Mesendoderm (in vitro differentiated cells): ENCODE results near the gene IMMP2L.

Source experiments
- DNase-seq: peaks from one replicate; pipeline ENCODE4 v3.0.0; 2013
- H2AK5ac ChIP-seq: 2 replicates; pipeline ENCODE4 v1.6.1; 2013; ENCODE audit warnings: low read length, inconsistent platforms
- H2BK120ac ChIP-seq: 2 replicates; pipeline ENCODE4 v1.6.1; 2013; ENCODE audit warnings: low read depth, mild to moderate bottlenecking, low read length, moderate library complexity, mixed read lengths
- H2BK15ac ChIP-seq: replicated peaks from 2 replicates; pipeline ENCODE4 v1.6.1; 2013; ENCODE audit warnings: low read depth, mild to moderate bottlenecking, moderate library complexity
- H2BK5ac ChIP-seq: 2 replicates; pipeline ENCODE4 v1.6.1; 2013; ENCODE audit warnings: low read length, inconsistent platforms
- H3K18ac ChIP-seq: 2 replicates; pipeline ENCODE4 v1.6.1; 2013; ENCODE audit warnings: mild to moderate bottlenecking, low read length, mixed read lengths
- H3K23ac ChIP-seq: one replicate; pipeline ENCODE4 v1.6.1; 2013; ENCODE audit warnings: low read length
- H3K27ac ChIP-seq: 2 replicates; pipeline ENCODE4 v1.5.1; 2013; ENCODE audit warnings: low read depth, mild to moderate bottlenecking, inconsistent platforms, low read length, moderate library complexity
- H3K27me3 ChIP-seq: 2 replicates; pipeline ENCODE4 v1.6.1; 2013; ENCODE audit warnings: low read length, control low read depth, mild to moderate bottlenecking, inconsistent platforms; ENCODE audit not compliant: insufficient read depth, poor library complexity
- H3K36me3 ChIP-seq: 2 replicates; pipeline ENCODE4 v1.6.1; 2013; ENCODE audit warnings: low read length, inconsistent platforms; ENCODE audit not compliant: control insufficient read depth, insufficient read depth
- H3K4ac ChIP-seq: one replicate; pipeline ENCODE4 v1.6.1; 2013; ENCODE audit warnings: low read depth, mild to moderate bottlenecking, low read length, moderate library complexity
- H3K4me1 ChIP-seq: 2 replicates; pipeline ENCODE4 v1.6.1; 2013; ENCODE audit warnings: low read depth, low read length, inconsistent platforms; ENCODE audit not compliant: control insufficient read depth
- H3K4me2 ChIP-seq: 2 replicates; pipeline ENCODE4 v1.6.1; 2013; ENCODE audit warnings: low read length
- H3K4me3 ChIP-seq: 2 replicates; pipeline ENCODE4 v1.5.1; 2013; ENCODE audit warnings: mild to moderate bottlenecking, low read length
- H3K56ac ChIP-seq: one replicate; pipeline ENCODE4 v1.6.1; 2013; ENCODE audit warnings: low read length
- H3K79me1 ChIP-seq: 2 replicates; pipeline ENCODE4 v1.6.1; 2013; ENCODE audit warnings: low read length, inconsistent platforms
- H3K79me2 ChIP-seq: 2 replicates; pipeline ENCODE4 v1.6.1; 2013; ENCODE audit warnings: mild to moderate bottlenecking, low read length; ENCODE audit not compliant: control insufficient read depth, insufficient read depth
- H3K9ac ChIP-seq: 2 replicates; pipeline ENCODE4 v1.6.1; 2013; ENCODE audit warnings: low read length, inconsistent platforms
- H4K5ac ChIP-seq: one replicate; pipeline ENCODE4 v1.6.1; 2013; ENCODE audit warnings: low read length
- H4K8ac ChIP-seq: one replicate; pipeline ENCODE4 v1.6.1; 2013; ENCODE audit warnings: low read depth, mild to moderate bottlenecking, control low read depth, low read length, moderate library complexity
- WGBS: extraction: QIAGEN DNeasy Blood & Tissue Kit; methylation state at CpG from one replicate; pipeline ENCODE4 v1.1.7; 2013; ENCODE audit warnings: low lambda C conversion rate, missing lambda C conversion rate; ENCODE audit not compliant: insufficient coverage; ENCODE audit errors: extremely low coverage; 5-methylcytosine and 5-hydroxymethylcytosine counted together

The IMMP2L gene

DNA sequence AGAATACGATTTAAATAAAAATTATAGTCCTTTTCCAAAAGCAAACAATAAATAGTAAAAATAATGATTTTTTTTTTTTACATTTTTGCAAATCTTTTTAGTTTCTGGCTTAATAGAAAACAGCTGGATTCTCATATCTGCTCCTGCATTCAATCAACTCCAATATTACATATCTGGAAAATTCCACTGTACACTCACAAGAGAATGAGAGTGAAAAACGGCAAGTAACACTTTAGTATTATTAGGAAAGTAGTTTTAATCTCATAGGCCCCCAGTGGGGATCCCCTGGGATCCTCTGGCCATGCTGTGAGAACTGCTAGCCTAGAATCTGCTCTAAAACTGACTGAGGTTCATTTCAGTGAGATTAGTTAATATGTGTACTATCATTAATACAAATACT is 599.9 kb downstream of the IMMP2L start:
- no peak overlapping the region for H3K9ac ChIP-seq
- no peak overlapping the region for H3K4ac ChIP-seq
- no peak overlapping the region for H2BK15ac ChIP-seq
- H2BK120ac ChIP-seq: no peak overlapping the region
- H3K18ac ChIP-seq: no peak overlapping the region
- no peak overlapping the region for H2AK5ac ChIP-seq
- H3K23ac ChIP-seq: no peak overlapping the region
- no peak overlapping the region for H4K5ac ChIP-seq
- no peak overlapping the region for H4K8ac ChIP-seq
- no peak overlapping the region for H3K56ac ChIP-seq
- no peak overlapping the region for H3K4me3 ChIP-seq
- H2BK5ac ChIP-seq: no peak overlapping the region
- H3K27ac ChIP-seq: no peak overlapping the region
- no peaks in the 10 kb centered on the region for H3K79me2 ChIP-seq
- WGBS: 100% methylated on average over 1 of the region's 2 CpGs
- no peak overlapping the region for H3K4me2 ChIP-seq
- no peaks in the 10 kb centered on the region for H3K36me3 ChIP-seq
- H3K79me1 ChIP-seq: no peaks in the 10 kb centered on the region
- no peaks in the 10 kb centered on the region for H3K4me1 ChIP-seq
- no peaks in the 10 kb centered on the region for H3K27me3 ChIP-seq
- no peak for DNase-seq

DNA sequence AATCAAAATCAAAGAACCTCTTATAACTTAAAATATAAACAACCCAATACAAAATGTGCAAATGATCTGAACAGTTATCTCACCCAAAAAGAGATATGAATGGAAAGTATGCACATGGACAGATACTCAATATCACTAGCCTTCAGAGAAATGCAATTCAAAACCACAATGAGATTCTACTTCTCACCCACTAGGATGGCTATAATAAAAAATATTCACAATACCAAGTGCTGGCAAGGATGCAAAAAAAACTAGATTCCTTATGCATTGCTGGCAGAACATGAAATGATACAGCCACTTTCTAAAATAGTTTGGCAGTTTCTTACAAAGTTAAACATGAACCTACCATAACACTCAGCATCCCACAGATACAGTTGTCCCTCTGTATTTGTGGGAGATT is 601.5 kb downstream of the IMMP2L start:
- Histone ChIP-seq H2BK5ac (no peak overlapping the region), H4K8ac (no peak overlapping the region), H4K5ac (no peak overlapping the region), H3K27me3 (no peaks in the 10 kb centered on the region), H3K4ac (no peak overlapping the region), H2BK15ac (no peak overlapping the region), H2BK120ac (no peak overlapping the region), H3K27ac (no peak overlapping the region), H3K36me3 (no peaks in the 10 kb centered on the region), H3K79me2 (no peaks in the 10 kb centered on the region), H3K56ac (no peak overlapping the region), H3K4me1 (no peaks in the 10 kb centered on the region), H3K4me3 (no peak overlapping the region), H3K79me1 (no peaks in the 10 kb centered on the region), H2AK5ac (no peak overlapping the region), H3K4me2 (no peak overlapping the region), H3K18ac (no peak overlapping the region), H3K23ac (no peak overlapping the region), H3K9ac (no peak overlapping the region)
- no peak for DNase-seq

DNA sequence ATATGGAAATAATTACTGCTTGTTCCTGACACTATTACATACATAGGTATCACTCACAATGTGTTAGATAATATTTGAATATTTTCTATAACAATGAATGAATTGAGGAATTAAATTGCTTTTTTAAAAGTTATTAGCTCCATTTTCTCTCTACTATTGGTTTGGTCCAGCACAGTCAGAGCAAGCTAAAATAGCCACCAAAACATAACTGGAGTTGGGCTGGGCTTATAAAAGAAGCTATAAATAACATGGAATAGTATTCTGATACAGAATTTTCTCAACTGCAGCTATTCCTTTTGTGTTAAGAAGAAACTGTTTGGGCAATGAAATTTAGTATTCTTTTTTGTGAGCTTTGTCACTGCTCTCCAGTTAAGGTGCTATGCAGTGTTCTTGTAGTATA is 614.0 kb downstream of the IMMP2L start:
- Histone ChIP-seq H2BK120ac (no peak overlapping the region), H3K56ac (no peak overlapping the region), H3K9ac (no peak overlapping the region), H3K27me3 (no peaks in the 10 kb centered on the region), H3K23ac (no peak overlapping the region), H2BK15ac (no peak overlapping the region), H2AK5ac (no peak overlapping the region), H3K79me2 (no peaks in the 10 kb centered on the region), H3K18ac (no peak overlapping the region), H3K79me1 (no peaks in the 10 kb centered on the region), H3K4ac (no peak overlapping the region), H3K27ac (no peak overlapping the region), H4K8ac (no peak overlapping the region), H3K4me1 (peaks cover 2% of the 10 kb centered on the region), H3K4me3 (no peak overlapping the region), H3K36me3 (no peaks in the 10 kb centered on the region), H2BK5ac (no peak overlapping the region), H3K4me2 (no peak overlapping the region), H4K5ac (no peak overlapping the region)
- no peak for DNase-seq

DNA sequence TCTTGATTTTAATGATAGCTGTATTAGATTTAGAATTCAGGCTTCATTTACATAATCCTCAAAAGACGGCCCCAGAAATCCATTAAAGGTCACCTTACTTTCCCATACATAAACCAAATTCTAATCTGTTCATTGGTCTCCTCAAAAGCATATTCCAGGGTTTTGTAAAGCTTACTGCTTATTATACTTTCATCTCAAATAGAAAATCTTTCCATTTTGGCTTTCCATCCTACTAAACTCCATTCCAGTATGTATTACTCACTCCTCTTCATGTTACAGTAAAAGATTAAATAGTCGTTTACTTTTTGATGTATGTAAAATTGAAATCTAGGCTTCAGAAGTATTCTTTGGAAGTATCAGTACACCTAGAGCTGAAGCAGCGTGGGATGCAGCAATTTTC is 614.9 kb downstream of the IMMP2L start:
- Histone ChIP-seq H3K4me1 (peaks cover 2% of the 10 kb centered on the region), H3K36me3 (no peaks in the 10 kb centered on the region), H2BK15ac (no peak overlapping the region), H3K56ac (no peak overlapping the region), H3K4me2 (no peak overlapping the region), H3K27me3 (no peaks in the 10 kb centered on the region), H2BK120ac (no peak overlapping the region), H3K27ac (no peak overlapping the region), H3K4me3 (no peak overlapping the region), H4K5ac (no peak overlapping the region), H3K23ac (no peak overlapping the region), H3K4ac (no peak overlapping the region), H3K9ac (no peak overlapping the region), H2AK5ac (no peak overlapping the region), H2BK5ac (no peak overlapping the region), H3K18ac (no peak overlapping the region), H3K79me1 (no peaks in the 10 kb centered on the region), H3K79me2 (no peaks in the 10 kb centered on the region), H4K8ac (no peak overlapping the region)
- no peak for DNase-seq
- WGBS: no CpG with 5 or more reads among the region's 3 CpGs

DNA sequence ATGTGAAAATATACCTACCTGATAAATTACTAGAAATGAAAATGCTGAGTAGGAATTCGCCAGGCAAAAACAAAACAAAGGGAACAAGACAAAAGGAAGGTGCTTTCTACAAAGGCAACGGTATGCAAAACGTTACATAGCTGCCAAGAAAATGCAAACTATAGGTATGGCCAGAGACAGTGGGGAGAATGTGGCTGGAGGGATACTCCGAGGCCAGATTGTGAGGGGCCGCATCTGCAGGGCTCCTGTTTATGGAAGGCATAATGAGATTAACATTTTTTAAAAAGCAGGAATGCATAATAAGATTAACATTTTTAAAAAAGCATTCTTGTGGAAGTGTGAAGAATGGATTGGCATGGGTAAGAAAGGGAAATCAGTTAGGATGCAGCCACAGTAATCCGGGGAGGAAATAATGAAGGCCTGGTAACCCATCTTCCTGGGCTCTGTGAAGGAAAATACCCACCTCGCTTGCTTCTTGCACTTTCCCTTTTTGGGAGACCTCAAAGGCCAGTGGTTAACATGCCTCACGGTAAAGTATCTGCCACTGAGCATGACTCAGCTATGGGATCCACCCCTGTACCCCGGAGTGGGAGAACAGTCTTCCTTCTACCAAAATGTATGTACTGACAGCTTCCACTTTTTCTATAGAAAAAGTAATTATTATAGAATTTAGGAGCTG is 617.2 kb downstream of the IMMP2L start:
- Histone ChIP-seq H3K18ac (peak overlapping the region; percentile 68), H3K4me2 (no peak overlapping the region), H3K27me3 (no peaks in the 10 kb centered on the region), H2BK5ac (no peak overlapping the region), H3K27ac (no peak overlapping the region), H3K23ac (no peak overlapping the region), H4K8ac (peak overlapping the region; percentile 39), H3K79me2 (no peaks in the 10 kb centered on the region), H3K9ac (no peak overlapping the region), H3K56ac (no peak overlapping the region), H3K4ac (no peak overlapping the region), H3K36me3 (no peaks in the 10 kb centered on the region), H3K79me1 (no peaks in the 10 kb centered on the region), H3K4me3 (no peak overlapping the region), H3K4me1 (peaks cover 2% of the 10 kb centered on the region), H2BK15ac (no peak overlapping the region), H2AK5ac (no peak overlapping the region), H2BK120ac (no peak overlapping the region), H4K5ac (no peak overlapping the region)
- no CpG with 5 or more reads among the region's 9 CpGs for WGBS
- DNase-seq: peak; percentile 55

DNA sequence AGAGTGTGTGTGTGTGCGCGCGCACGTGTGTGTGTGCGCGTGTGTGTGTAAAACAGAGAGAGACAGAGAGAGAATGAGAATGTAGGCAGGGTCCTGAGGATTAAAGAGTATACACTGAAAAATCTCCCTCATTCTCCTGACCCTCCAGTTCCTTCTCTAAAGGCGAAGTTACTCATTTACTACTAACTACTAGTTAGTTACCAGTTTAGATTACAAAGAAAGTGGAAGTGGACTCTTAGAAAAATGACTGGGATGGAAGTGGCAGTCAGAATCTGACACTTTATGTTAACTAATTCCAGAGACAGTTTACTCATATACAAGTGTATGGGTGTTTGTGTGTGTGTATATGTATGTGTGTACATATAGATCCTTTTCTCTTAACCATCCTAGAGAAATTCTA is 617.8 kb downstream of the IMMP2L start:
- Histone ChIP-seq H3K79me2 (no peaks in the 10 kb centered on the region), H3K4me2 (no peak overlapping the region), H2BK15ac (no peak overlapping the region), H3K27me3 (no peaks in the 10 kb centered on the region), H3K4me1 (peaks cover 2% of the 10 kb centered on the region), H2BK5ac (no peak overlapping the region), H3K4me3 (no peak overlapping the region), H2AK5ac (no peak overlapping the region), H3K56ac (no peak overlapping the region), H3K9ac (no peak overlapping the region), H3K18ac (peak overlapping the region; percentile 20), H3K36me3 (no peaks in the 10 kb centered on the region), H3K23ac (no peak overlapping the region), H3K79me1 (no peaks in the 10 kb centered on the region), H3K27ac (no peak overlapping the region), H3K4ac (no peak overlapping the region), H2BK120ac (no peak overlapping the region), H4K8ac (no peak overlapping the region), H4K5ac (no peak overlapping the region)
- WGBS: no CpG with 5 or more reads among the region's 7 CpGs
- no peak for DNase-seq
